Measurements from ENCODE around the gene LRRFIP1. TPM values are rescaled to one million over a fixed set of nuclear protein-coding genes. Genes with fewer than 3 reads are reported as not detected.
A peak's percentile ranks its signal among the peaks of the same experiment; 100 is the strongest.

Gene LRRFIP1
- polyA plus RNA-seq, 2 of the 4 experiments (the other 2 are of a cell fraction), result 75.6 to 93.0 TPM

DNA sequence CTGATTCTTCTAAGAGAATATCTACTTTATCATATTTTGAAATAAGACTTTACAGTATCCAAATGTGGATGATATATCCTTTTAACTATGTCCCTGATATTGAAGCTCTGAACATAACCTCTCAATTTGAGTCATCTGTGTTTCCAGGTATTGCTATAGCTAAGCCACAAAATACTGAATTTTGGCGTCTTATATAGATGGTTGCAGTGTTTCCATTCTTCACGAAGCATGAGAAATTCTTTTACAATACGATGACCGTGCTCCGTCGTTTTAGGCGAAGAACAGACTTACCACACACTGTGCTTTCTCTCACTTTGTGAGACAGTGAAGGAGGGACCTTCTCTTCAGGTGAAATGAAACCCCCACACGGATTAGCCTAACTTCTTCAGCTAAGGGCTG, 45.3 kb downstream of the LRRFIP1 start:
- TF ChIP-seq NFE2L2 (conservative IDR thresholded peaks at IDR 0.05; ENCODE audit: low read length), result no peak
- TF ChIP-seq NR3C1 (IDR thresholded peaks at IDR 0.05), result no peak
- no peak for TF ChIP-seq FOSL2 (IDR thresholded peaks at IDR 0.05)
- TF ChIP-seq FOSL2 (CRISPR knock-in tag; IDR thresholded peaks at IDR 0.05), result no peak
- no peak for TF ChIP-seq HOXB13 (CRISPR knock-in tag; IDR thresholded peaks at IDR 0.05; ENCODE audit: low read depth)
- TF ChIP-seq JUN (IDR thresholded peaks at IDR 0.05), result no peak
- TF ChIP-seq SMC3 (IDR thresholded peaks at IDR 0.05), result no peak
- TF ChIP-seq POLR2AphosphoS2 (conservative IDR thresholded peaks at IDR 0.05; ENCODE audit: low read length), result no peak
- DNase-seq (ENCODE audit: low read depth in 1 of 2, low spot score in 1 of 2), result no peak
- Histone ChIP-seq H3K9me3 (no peaks in the 10 kb centered on the region), H3K4me1 (peaks cover 10% of the 10 kb centered on the region; the same call in 2 of the 3 replicates), H3K4me2 (peak overlapping the region; percentile 92), H3K4me3 (no peak overlapping the region), H3K27ac (no peak overlapping the region)
- CTCF ChIA-PET, result interaction anchor here (0.7 to 9.1 kb wide), 36 partner anchors 8 to 261 kb away, joined by 3 to 295 read pairs (median 7); no protein-coding TSS in a partner anchor
- POLR2A ChIA-PET, result no interaction called here
- FAIRE-seq, result no peak
- WGBS (ENCODE audit: missing lambda C conversion rate), result 68% methylated on average over 8 of the region's 8 CpGs
- ATAC-seq, result no peak

DNA sequence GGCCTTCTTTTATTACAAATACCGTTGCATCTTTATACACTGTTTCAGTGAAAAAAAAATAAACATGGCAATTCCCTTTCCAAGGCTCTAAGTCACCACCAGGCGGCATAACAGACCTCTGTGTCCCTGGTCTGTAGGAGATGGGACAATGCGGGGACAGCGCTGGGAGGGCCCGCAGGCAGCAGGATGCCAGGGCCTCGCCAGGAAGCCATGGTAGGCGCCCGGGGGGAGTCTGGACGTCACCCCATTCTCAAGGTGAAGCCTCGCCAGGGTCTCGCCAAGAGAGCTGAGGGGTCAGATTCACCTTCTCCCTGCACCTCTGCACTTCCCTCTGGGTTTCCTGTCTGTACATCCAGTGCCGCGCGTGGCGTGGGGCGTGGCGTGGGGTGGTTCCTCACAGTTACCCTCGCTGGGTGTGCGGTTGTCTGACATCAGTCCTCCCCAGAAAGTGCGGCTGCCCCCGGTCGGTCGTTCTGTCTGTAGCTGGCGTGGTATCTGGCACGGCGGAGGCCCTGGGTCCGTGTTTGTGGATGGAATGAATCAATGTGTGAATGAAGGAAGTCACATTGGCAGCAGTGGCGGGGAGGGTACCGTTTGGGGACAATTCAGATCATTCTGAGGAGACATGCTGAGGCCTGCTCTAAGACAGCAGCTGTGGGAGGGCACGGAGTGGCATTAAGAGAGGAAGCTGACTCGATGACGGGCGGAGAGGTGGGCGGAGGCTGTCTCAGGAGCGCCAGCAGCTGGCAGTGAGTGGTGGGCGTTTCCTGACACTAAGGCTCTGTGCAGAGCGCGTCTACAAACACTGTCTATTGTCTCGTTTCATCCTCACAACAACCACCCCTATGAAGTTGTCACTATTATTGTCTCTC, 46.0 kb downstream of the LRRFIP1 start:
- no peak for FAIRE-seq
- peak overlapping the region; percentile 35 to 81; a peak in 4 of 6 replicates for H3K27ac ChIP-seq
- WGBS (ENCODE audit: missing lambda C conversion rate), result 11% methylated on average over 33 of the region's 39 CpGs
- CTCF ChIA-PET, result interaction anchor here (0.5 to 9.1 kb wide), 45 partner anchors 8 to 511 kb away, joined by 3 to 295 read pairs (median 5); no protein-coding TSS in a partner anchor
- POLR2A ChIA-PET, result interaction anchor here (0.7 kb wide), 1 partner anchor 9 kb away, joined by 3 read pairs; no protein-coding TSS in a partner anchor
- no peaks in the 10 kb centered on the region for H3K9me3 ChIP-seq
- H3K4me1 ChIP-seq, result peaks cover 10% of the 10 kb centered on the region; the same call in 2 of the 3 replicates
- H3K4me3 ChIP-seq, result peak overlapping the region; percentile 45
- TF ChIP-seq, protein P1, sequence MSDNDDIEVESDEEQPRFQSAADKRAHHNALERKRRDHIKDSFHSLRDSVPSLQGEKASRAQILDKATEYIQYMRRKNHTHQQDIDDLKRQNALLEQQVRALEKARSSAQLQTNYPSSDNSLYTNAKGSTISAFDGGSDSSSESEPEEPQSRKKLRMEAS (IDR thresholded peaks at IDR 0.05), result 0 out of 2 replicates have a peak, but pooled peaks have one; percentile 24
- TF ChIP-seq, protein P2, sequence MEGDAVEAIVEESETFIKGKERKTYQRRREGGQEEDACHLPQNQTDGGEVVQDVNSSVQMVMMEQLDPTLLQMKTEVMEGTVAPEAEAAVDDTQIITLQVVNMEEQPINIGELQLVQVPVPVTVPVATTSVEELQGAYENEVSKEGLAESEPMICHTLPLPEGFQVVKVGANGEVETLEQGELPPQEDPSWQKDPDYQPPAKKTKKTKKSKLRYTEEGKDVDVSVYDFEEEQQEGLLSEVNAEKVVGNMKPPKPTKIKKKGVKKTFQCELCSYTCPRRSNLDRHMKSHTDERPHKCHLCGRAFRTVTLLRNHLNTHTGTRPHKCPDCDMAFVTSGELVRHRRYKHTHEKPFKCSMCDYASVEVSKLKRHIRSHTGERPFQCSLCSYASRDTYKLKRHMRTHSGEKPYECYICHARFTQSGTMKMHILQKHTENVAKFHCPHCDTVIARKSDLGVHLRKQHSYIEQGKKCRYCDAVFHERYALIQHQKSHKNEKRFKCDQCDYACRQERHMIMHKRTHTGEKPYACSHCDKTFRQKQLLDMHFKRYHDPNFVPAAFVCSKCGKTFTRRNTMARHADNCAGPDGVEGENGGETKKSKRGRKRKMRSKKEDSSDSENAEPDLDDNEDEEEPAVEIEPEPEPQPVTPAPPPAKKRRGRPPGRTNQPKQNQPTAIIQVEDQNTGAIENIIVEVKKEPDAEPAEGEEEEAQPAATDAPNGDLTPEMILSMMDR (IDR thresholded peaks at IDR 0.05), result peak; percentile 84
- TF ChIP-seq EHF (CRISPR knock-in tag; IDR thresholded peaks at IDR 0.05) (no peak), HDAC2 (IDR thresholded peaks at IDR 0.05) (no peak), ZSCAN20 (CRISPR knock-in tag; IDR thresholded peaks at IDR 0.05) (no peak), MYC (IDR thresholded peaks at IDR 0.05; ENCODE audit: borderline replicate concordance, low read length) (no peak), SMC3 (IDR thresholded peaks at IDR 0.05) (peak; percentile 97), GATA3 (IDR thresholded peaks at IDR 0.05; ENCODE audit: borderline replicate concordance) (no peak), RAD21 (conservative IDR thresholded peaks at IDR 0.05 in 1 of 2, IDR thresholded peaks at IDR 0.05 in 1 of 2) (peak; percentile 92 to 93), MAZ (IDR thresholded peaks at IDR 0.05; ENCODE audit: borderline replicate concordance, low read depth, low read length) (no peak), TP53 (CRISPR knock-in tag; IDR thresholded peaks at IDR 0.05) (no peak)
- TF ChIP-seq, protein P3, sequence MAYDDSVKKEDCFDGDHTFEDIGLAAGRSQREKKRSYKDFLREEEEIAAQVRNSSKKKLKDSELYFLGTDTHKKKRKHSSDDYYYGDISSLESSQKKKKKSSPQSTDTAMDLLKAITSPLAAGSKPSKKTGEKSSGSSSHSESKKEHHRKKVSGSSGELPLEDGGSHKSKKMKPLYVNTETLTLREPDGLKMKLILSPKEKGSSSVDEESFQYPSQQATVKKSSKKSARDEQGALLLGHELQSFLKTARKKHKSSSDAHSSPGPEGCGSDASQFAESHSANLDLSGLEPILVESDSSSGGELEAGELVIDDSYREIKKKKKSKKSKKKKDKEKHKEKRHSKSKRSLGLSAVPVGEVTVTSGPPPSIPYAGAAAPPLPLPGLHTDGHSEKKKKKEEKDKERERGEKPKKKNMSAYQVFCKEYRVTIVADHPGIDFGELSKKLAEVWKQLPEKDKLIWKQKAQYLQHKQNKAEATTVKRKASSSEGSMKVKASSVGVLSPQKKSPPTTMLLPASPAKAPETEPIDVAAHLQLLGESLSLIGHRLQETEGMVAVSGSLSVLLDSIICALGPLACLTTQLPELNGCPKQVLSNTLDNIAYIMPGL (CRISPR knock-in tag; IDR thresholded peaks at IDR 0.05; ENCODE audit: borderline replicate concordance), result no peak
- peak; percentile 92 to 96 for ATAC-seq
- peak; percentile 76 to 78 for DNase-seq (ENCODE audit: low read depth in 1 of 2, low spot score in 1 of 2)
- H3K4me2 ChIP-seq, result peak overlapping the region; percentile 92

Data from A549 (cell line).